Loucy (cell line): ENCODE results near the gene CNTN1.

Experiments used
- EZH2phosphoT487 ChIP-seq: fragments of 200-600 bp; IDR thresholded peaks from 2 replicates; pipeline ENCODE4 v1.6.1; 2018; ENCODE audit warnings: antibody characterized with exemption, mild to moderate bottlenecking, moderate library complexity, borderline replicate concordance
- TF ChIP-seq, protein P1 (sequence below): fragments of 200-600 bp; sonication (generic); conservative IDR thresholded peaks from 2 replicates; pipeline ENCODE4 v1.5.1; 2014; ENCODE audit warnings: mild to moderate bottlenecking, antibody characterized with exemption, low read length

DNA sequence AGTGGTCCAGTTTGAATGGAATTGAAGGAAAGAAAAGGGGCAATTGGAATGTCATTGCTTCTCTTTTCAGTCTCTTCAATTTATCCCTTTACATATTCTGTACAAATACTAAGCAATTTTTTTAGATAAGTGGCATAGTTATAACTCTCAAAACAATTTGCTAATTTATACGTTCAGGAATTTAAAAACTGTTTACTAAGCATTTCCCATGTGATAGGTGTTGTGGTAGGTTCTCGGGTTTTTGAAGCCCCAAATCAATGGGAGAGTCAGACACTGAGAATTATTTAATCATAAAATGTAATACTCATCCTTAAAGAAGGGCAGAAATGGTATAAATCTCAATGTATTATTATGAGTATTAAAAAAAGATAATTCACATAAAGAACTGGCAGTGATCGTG is 197.1 kb downstream of the CNTN1 start:
- TF ChIP-seq, protein P1, sequence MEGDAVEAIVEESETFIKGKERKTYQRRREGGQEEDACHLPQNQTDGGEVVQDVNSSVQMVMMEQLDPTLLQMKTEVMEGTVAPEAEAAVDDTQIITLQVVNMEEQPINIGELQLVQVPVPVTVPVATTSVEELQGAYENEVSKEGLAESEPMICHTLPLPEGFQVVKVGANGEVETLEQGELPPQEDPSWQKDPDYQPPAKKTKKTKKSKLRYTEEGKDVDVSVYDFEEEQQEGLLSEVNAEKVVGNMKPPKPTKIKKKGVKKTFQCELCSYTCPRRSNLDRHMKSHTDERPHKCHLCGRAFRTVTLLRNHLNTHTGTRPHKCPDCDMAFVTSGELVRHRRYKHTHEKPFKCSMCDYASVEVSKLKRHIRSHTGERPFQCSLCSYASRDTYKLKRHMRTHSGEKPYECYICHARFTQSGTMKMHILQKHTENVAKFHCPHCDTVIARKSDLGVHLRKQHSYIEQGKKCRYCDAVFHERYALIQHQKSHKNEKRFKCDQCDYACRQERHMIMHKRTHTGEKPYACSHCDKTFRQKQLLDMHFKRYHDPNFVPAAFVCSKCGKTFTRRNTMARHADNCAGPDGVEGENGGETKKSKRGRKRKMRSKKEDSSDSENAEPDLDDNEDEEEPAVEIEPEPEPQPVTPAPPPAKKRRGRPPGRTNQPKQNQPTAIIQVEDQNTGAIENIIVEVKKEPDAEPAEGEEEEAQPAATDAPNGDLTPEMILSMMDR = no peak
- no peak for TF ChIP-seq EZH2phosphoT487
